ENCODE results near the gene FZD10. TPM values are rescaled to one million over a fixed set of nuclear protein-coding genes. Genes with fewer than 3 reads are reported as not detected.

Gene FZD10
- total and polyA plus RNA-seq, 2 of the 13 experiments (the other 11 are each of a cell fraction or from before 2014, with no cell fraction given): not detected

DNA sequence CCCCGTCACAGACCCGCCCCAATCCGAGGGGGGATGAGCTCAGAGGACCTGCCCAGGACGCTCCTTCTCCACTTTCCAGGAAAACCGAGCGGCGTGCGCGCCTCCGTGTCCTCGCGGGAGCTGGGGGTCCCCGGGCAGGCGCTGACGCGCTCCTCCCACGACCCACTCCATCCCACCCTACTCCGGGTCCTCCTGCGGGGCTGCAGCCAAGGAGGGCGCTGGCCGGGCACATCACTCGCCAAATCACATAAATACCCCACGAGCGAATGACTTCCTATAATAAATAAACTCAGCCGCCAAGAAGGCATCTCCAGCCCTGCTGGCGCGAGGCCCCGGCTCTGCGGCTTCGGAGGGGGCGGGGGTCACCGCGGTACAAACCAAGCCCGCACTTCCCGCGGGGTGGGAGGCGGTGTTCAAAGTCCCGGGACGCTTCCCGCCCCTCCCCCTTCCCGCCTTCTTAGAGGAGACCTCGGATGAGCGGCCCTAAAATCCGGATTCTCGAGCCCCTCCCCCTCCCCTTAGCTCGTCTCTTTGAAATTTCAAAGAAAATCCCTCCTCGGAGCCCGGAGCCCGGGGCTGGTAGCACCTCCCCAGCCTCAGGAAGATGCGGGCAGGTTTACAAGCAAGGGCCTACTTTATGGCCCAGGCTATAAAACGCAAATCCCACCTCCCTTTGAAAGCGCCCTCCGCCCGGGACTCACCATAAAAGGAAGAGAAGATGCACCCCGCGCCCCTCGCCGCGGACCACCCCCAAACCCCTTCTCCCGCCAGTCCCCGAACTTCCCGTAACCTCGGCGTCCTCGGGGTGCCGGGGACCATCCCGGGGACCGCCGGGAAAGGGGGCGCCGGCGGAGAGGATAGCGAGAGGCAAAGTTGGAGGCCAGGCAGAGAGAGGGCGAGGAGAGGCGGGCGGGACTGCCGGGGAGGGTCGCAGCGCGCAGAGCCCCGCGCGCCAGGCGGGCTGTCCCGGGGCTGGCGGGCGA is 712 bp upstream of the FZD10 start:
- no peak for DNase-seq (ENCODE audit: low spot score)
- Histone ChIP-seq H4K20me1 (ENCODE audit: insufficient read depth, low read length) (no peaks in the 10 kb centered on the region), H3K27ac (ENCODE audit: extremely low read length, insufficient read depth, low read length) (no peak overlapping the region), H3K9ac (ENCODE audit: insufficient read depth, low read depth, low read length) (no peak overlapping the region), H3K27me3 (ENCODE audit: control insufficient read depth in 1 of 2, insufficient read depth in 2 of 2, low read length in 2 of 2) (peaks cover 0 to 47% of the 10 kb centered on the region in 2 experiments; a peak in 4 of 5 replicates), H3K4me3 (replicated peaks in 1 of 3; ENCODE audit: insufficient read depth in 1 of 3, low read depth in 2 of 3, low read length in 3 of 3) (no peak overlapping the region), H2AFZ (ENCODE audit: low read length) (no peak overlapping the region), H3K36me3 (replicated peaks in 1 of 2; ENCODE audit: control insufficient read depth in 1 of 2, insufficient read depth in 2 of 2, low read length in 2 of 2) (no peaks in the 10 kb centered on the region), H3K4me1 (ENCODE audit: insufficient read depth, low read length) (no peaks in the 10 kb centered on the region), H3K9me3 (ENCODE audit: low read length) (no peaks in the 10 kb centered on the region), H3K79me2 (ENCODE audit: insufficient read depth, low read length) (no peaks in the 10 kb centered on the region), H3K4me2 (ENCODE audit: low read depth, low read length) (no peak overlapping the region)
- ChIA-PET POLR2A (no interaction called here), CTCF (ENCODE audit: low intra/inter-chr PET ratio, low total read pairs) (no interaction called here)
- 60% methylated on average over 61 of the region's 87 CpGs for WGBS (ENCODE audit: low lambda C conversion rate)
- no peak for FAIRE-seq
- intact Hi-C loops (cut with micrococcal nuclease; ENCODE audit: unreplicated experiment): no loop called here
- no peak for ATAC-seq
- in situ Hi-C loops (cut with HindIII; ENCODE audit: extremely low pct_ligation_motif_present, low pct_unique_long_range_greater_than_20kb): no loop called here
- BruUV-seq (replicated peaks): no TSS peak
- no peak for TF ChIP-seq ZMYM3 (CRISPR knock-in tag; IDR thresholded peaks at IDR 0.05)
- no peak for TF ChIP-seq ZNF570 (CRISPR knock-in tag; IDR thresholded peaks at IDR 0.05; ENCODE audit: borderline replicate concordance)
- no peak for TF ChIP-seq NR3C1 (CRISPR knock-in tag; IDR thresholded peaks at IDR 0.05)
- TF ChIP-seq NFE2 (CRISPR knock-in tag; IDR thresholded peaks at IDR 0.05): no peak
- no peak for TF ChIP-seq FIP1L1 (IDR thresholded peaks at IDR 0.05; ENCODE audit: borderline replicate concordance, insufficient read depth, low read depth, low read length)
- no peak for TF ChIP-seq TRIM24 (CRISPR knock-in tag; IDR thresholded peaks at IDR 0.05)
- TF ChIP-seq, protein P1, sequence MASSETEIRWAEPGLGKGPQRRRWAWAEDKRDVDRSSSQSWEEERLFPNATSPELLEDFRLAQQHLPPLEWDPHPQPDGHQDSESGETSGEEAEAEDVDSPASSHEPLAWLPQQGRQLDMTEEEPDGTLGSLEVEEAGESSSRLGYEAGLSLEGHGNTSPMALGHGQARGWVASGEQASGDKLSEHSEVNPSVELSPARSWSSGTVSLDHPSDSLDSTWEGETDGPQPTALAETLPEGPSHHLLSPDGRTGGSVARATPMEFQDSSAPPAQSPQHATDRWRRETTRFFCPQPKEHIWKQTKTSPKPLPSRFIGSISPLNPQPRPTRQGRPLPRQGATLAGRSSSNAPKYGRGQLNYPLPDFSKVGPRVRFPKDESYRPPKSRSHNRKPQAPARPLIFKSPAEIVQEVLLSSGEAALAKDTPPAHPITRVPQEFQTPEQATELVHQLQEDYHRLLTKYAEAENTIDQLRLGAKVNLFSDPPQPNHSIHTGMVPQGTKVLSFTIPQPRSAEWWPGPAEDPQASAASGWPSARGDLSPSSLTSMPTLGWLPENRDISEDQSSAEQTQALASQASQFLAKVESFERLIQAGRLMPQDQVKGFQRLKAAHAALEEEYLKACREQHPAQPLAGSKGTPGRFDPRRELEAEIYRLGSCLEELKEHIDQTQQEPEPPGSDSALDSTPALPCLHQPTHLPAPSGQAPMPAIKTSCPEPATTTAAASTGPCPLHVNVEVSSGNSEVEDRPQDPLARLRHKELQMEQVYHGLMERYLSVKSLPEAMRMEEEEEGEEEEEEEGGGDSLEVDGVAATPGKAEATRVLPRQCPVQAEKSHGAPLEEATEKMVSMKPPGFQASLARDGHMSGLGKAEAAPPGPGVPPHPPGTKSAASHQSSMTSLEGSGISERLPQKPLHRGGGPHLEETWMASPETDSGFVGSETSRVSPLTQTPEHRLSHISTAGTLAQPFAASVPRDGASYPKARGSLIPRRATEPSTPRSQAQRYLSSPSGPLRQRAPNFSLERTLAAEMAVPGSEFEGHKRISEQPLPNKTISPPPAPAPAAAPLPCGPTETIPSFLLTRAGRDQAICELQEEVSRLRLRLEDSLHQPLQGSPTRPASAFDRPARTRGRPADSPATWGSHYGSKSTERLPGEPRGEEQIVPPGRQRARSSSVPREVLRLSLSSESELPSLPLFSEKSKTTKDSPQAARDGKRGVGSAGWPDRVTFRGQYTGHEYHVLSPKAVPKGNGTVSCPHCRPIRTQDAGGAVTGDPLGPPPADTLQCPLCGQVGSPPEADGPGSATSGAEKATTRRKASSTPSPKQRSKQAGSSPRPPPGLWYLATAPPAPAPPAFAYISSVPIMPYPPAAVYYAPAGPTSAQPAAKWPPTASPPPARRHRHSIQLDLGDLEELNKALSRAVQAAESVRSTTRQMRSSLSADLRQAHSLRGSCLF (CRISPR knock-in tag; IDR thresholded peaks at IDR 0.05; ENCODE audit: borderline replicate concordance): no peak
- TF ChIP-seq PRPF4 (IDR thresholded peaks at IDR 0.05; ENCODE audit: low read depth, low read length, poor library complexity, severe bottlenecking): no peak
- TF ChIP-seq, protein P2, sequence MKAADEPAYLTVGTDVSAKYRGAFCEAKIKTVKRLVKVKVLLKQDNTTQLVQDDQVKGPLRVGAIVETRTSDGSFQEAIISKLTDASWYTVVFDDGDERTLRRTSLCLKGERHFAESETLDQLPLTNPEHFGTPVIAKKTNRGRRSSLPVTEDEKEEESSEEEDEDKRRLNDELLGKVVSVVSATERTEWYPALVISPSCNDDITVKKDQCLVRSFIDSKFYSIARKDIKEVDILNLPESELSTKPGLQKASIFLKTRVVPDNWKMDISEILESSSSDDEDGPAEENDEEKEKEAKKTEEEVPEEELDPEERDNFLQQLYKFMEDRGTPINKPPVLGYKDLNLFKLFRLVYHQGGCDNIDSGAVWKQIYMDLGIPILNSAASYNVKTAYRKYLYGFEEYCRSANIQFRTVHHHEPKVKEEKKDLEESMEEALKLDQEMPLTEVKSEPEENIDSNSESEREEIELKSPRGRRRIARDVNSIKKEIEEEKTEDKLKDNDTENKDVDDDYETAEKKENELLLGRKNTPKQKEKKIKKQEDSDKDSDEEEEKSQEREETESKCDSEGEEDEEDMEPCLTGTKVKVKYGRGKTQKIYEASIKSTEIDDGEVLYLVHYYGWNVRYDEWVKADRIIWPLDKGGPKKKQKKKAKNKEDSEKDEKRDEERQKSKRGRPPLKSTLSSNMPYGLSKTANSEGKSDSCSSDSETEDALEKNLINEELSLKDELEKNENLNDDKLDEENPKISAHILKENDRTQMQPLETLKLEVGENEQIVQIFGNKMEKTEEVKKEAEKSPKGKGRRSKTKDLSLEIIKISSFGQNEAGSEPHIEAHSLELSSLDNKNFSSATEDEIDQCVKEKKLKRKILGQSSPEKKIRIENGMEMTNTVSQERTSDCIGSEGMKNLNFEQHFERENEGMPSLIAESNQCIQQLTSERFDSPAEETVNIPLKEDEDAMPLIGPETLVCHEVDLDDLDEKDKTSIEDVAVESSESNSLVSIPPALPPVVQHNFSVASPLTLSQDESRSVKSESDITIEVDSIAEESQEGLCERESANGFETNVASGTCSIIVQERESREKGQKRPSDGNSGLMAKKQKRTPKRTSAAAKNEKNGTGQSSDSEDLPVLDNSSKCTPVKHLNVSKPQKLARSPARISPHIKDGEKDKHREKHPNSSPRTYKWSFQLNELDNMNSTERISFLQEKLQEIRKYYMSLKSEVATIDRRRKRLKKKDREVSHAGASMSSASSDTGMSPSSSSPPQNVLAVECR (CRISPR knock-in tag; IDR thresholded peaks at IDR 0.05; ENCODE audit: borderline replicate concordance): no peak
- TF ChIP-seq SMAD9 (CRISPR knock-in tag; IDR thresholded peaks at IDR 0.05): no peak

Measured in HepG2 (cell line).